ENCODE measurements around the gene DIPK1A. TPM values are rescaled to one million over a fixed set of nuclear protein-coding genes. Genes with fewer than 3 reads are reported as not detected.
A peak's percentile ranks its signal among the peaks of the same experiment; 100 is the strongest.

The DIPK1A gene
- total RNA-seq, 1 experiment from 2014 or later = 4.8 TPM

DNA sequence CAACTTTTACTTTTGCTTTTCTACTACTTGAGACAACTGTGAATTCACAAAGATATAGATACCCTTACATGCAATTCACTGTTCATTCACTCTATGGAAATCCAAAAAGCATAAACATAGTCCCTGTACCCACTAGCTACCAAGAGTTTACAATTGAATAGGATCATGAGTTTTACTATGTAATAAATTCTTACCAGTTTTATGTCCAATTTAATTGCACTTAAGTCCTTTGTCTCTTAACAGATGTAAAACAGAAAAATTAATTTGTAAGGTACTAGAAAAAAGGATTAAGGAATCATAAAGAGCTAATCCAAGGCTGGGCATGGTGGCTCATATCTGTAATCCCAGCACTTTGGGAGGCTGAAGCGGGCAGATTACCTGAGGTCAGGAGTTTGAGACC, 24.4 kb downstream of the DIPK1A start:
- Mint-ChIP-seq H3K9me3 (no peaks in the 10 kb centered on the region), H3K4me3 (no peak overlapping the region), H3K36me3 (no peaks in the 10 kb centered on the region), H3K4me1 (no peaks in the 10 kb centered on the region), H3K27ac (no peak overlapping the region), H3K27me3 (ENCODE audit: low read depth) (no peaks in the 10 kb centered on the region)
- DNase-seq (ENCODE audit: low spot score) (no peak), ATAC-seq (no peak)
- CTCF ChIA-PET = interaction anchor here (1.3 to 1.5 kb wide), 2 partner anchors 23 to 36 kb away, joined by 3 read pairs; no protein-coding TSS in a partner anchor
- TF ChIP-seq ZBTB21 (CRISPR knock-in tag; IDR thresholded peaks at IDR 0.05; ENCODE audit: borderline replicate concordance) = no peak
- TF ChIP-seq, protein P1, sequence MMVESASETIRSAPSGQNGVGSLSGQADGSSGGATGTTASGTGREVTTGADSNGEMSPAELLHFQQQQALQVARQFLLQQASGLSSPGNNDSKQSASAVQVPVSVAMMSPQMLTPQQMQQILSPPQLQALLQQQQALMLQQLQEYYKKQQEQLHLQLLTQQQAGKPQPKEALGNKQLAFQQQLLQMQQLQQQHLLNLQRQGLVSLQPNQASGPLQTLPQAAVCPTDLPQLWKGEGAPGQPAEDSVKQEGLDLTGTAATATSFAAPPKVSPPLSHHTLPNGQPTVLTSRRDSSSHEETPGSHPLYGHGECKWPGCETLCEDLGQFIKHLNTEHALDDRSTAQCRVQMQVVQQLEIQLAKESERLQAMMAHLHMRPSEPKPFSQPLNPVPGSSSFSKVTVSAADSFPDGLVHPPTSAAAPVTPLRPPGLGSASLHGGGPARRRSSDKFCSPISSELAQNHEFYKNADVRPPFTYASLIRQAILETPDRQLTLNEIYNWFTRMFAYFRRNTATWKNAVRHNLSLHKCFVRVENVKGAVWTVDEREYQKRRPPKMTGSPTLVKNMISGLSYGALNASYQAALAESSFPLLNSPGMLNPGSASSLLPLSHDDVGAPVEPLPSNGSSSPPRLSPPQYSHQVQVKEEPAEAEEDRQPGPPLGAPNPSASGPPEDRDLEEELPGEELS (CRISPR knock-in tag; IDR thresholded peaks at IDR 0.05) = no peak
- no peak for TF ChIP-seq TCF7 (CRISPR knock-in tag; IDR thresholded peaks at IDR 0.05; ENCODE audit: low read depth)
- no peak for TF ChIP-seq TEAD1 (CRISPR knock-in tag; IDR thresholded peaks at IDR 0.05)
- TF ChIP-seq, protein P2, sequence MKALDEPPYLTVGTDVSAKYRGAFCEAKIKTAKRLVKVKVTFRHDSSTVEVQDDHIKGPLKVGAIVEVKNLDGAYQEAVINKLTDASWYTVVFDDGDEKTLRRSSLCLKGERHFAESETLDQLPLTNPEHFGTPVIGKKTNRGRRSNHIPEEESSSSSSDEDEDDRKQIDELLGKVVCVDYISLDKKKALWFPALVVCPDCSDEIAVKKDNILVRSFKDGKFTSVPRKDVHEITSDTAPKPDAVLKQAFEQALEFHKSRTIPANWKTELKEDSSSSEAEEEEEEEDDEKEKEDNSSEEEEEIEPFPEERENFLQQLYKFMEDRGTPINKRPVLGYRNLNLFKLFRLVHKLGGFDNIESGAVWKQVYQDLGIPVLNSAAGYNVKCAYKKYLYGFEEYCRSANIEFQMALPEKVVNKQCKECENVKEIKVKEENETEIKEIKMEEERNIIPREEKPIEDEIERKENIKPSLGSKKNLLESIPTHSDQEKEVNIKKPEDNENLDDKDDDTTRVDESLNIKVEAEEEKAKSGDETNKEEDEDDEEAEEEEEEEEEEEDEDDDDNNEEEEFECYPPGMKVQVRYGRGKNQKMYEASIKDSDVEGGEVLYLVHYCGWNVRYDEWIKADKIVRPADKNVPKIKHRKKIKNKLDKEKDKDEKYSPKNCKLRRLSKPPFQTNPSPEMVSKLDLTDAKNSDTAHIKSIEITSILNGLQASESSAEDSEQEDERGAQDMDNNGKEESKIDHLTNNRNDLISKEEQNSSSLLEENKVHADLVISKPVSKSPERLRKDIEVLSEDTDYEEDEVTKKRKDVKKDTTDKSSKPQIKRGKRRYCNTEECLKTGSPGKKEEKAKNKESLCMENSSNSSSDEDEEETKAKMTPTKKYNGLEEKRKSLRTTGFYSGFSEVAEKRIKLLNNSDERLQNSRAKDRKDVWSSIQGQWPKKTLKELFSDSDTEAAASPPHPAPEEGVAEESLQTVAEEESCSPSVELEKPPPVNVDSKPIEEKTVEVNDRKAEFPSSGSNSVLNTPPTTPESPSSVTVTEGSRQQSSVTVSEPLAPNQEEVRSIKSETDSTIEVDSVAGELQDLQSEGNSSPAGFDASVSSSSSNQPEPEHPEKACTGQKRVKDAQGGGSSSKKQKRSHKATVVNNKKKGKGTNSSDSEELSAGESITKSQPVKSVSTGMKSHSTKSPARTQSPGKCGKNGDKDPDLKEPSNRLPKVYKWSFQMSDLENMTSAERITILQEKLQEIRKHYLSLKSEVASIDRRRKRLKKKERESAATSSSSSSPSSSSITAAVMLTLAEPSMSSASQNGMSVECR (CRISPR knock-in tag; IDR thresholded peaks at IDR 0.05; ENCODE audit: borderline replicate concordance) = no peak
- POLR2A ChIA-PET = no interaction called here

DNA sequence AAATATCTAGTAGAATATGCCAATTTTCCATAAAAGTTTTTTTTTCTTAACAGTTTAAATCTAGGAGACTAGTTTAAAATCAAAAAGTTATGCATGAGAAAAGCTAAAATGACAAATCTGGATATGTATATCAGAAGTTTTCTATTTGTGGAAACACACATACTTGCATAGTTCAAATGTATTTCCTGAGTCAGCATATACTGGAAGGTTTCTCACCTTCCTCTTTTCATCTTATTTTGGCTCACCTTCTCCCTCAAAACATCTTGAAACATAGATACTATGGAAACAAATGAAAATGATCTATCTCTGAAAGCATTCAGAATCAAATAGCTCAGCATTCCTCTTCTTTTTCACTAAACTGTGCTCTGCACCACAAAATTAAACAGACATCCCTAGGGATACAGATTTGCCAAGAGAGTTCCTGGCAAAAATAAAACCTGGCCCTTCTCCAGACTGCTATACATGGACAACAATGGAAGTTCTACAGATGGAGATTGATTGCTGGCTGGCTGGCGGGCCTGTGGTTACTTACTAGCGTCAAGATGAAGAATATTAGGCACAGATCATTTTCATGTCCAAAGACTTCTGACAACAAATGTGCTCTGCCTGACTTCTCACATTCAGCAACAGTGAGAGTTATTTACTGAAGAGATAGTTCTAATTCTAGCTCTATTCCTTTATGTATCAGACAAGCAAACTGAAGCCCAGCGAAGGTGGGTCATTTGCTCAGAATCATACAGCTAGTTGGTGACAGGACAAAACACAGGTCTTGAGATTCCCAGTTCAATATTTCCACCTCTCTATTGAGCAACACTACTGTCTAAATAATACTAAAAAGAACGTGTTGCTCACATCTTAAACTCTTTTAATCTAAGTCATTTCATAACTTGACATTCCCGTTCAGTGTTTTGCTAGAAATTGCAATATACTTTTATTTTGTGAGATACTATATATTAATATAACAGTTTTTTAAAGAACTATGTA, 26.6 kb downstream of the DIPK1A start:
- Mint-ChIP-seq H3K4me1 (peaks cover 2% of the 10 kb centered on the region), H3K27ac (0 out of 2 replicates have a peak overlapping the region, but pooled peaks have one; percentile 9), H3K9me3 (no peaks in the 10 kb centered on the region), H3K4me3 (no peak overlapping the region), H3K27me3 (ENCODE audit: low read depth) (no peaks in the 10 kb centered on the region), H3K36me3 (no peaks in the 10 kb centered on the region)
- ATAC-seq (no peak), DNase-seq (ENCODE audit: low spot score) (no peak)
- ChIA-PET CTCF (interaction anchor here (1.1 kb wide), 1 partner anchor 59 kb away, joined by 3 read pairs; no protein-coding TSS in a partner anchor), POLR2A (no interaction called here)
- TF ChIP-seq, protein P3, sequence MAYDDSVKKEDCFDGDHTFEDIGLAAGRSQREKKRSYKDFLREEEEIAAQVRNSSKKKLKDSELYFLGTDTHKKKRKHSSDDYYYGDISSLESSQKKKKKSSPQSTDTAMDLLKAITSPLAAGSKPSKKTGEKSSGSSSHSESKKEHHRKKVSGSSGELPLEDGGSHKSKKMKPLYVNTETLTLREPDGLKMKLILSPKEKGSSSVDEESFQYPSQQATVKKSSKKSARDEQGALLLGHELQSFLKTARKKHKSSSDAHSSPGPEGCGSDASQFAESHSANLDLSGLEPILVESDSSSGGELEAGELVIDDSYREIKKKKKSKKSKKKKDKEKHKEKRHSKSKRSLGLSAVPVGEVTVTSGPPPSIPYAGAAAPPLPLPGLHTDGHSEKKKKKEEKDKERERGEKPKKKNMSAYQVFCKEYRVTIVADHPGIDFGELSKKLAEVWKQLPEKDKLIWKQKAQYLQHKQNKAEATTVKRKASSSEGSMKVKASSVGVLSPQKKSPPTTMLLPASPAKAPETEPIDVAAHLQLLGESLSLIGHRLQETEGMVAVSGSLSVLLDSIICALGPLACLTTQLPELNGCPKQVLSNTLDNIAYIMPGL (CRISPR knock-in tag; IDR thresholded peaks at IDR 0.05) = no peak
- TF ChIP-seq, protein P4, sequence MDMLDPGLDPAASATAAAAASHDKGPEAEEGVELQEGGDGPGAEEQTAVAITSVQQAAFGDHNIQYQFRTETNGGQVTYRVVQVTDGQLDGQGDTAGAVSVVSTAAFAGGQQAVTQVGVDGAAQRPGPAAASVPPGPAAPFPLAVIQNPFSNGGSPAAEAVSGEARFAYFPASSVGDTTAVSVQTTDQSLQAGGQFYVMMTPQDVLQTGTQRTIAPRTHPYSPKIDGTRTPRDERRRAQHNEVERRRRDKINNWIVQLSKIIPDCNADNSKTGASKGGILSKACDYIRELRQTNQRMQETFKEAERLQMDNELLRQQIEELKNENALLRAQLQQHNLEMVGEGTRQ (CRISPR knock-in tag; IDR thresholded peaks at IDR 0.05) = no peak
- no peak for TF ChIP-seq RELA (CRISPR knock-in tag; IDR thresholded peaks at IDR 0.05; ENCODE audit: borderline replicate concordance)
- TF ChIP-seq, protein P1 (CRISPR knock-in tag; IDR thresholded peaks at IDR 0.05) = no peak
- TF ChIP-seq ELF4 (CRISPR knock-in tag; IDR thresholded peaks at IDR 0.05; ENCODE audit: low read depth) = no peak
- TF ChIP-seq, protein P5, sequence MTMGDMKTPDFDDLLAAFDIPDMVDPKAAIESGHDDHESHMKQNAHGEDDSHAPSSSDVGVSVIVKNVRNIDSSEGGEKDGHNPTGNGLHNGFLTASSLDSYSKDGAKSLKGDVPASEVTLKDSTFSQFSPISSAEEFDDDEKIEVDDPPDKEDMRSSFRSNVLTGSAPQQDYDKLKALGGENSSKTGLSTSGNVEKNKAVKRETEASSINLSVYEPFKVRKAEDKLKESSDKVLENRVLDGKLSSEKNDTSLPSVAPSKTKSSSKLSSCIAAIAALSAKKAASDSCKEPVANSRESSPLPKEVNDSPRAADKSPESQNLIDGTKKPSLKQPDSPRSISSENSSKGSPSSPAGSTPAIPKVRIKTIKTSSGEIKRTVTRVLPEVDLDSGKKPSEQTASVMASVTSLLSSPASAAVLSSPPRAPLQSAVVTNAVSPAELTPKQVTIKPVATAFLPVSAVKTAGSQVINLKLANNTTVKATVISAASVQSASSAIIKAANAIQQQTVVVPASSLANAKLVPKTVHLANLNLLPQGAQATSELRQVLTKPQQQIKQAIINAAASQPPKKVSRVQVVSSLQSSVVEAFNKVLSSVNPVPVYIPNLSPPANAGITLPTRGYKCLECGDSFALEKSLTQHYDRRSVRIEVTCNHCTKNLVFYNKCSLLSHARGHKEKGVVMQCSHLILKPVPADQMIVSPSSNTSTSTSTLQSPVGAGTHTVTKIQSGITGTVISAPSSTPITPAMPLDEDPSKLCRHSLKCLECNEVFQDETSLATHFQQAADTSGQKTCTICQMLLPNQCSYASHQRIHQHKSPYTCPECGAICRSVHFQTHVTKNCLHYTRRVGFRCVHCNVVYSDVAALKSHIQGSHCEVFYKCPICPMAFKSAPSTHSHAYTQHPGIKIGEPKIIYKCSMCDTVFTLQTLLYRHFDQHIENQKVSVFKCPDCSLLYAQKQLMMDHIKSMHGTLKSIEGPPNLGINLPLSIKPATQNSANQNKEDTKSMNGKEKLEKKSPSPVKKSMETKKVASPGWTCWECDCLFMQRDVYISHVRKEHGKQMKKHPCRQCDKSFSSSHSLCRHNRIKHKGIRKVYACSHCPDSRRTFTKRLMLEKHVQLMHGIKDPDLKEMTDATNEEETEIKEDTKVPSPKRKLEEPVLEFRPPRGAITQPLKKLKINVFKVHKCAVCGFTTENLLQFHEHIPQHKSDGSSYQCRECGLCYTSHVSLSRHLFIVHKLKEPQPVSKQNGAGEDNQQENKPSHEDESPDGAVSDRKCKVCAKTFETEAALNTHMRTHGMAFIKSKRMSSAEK (CRISPR knock-in tag; IDR thresholded peaks at IDR 0.05; ENCODE audit: borderline replicate concordance) = no peak
- TF ChIP-seq, protein P6, sequence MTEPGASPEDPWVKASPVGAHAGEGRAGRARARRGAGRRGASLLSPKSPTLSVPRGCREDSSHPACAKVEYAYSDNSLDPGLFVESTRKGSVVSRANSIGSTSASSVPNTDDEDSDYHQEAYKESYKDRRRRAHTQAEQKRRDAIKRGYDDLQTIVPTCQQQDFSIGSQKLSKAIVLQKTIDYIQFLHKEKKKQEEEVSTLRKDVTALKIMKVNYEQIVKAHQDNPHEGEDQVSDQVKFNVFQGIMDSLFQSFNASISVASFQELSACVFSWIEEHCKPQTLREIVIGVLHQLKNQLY (CRISPR knock-in tag; IDR thresholded peaks at IDR 0.05) = no peak
- no peak for TF ChIP-seq JUN (CRISPR knock-in tag; IDR thresholded peaks at IDR 0.05)
- TF ChIP-seq RORB (CRISPR knock-in tag; IDR thresholded peaks at IDR 0.05) = no peak
- TF ChIP-seq TEAD1 (CRISPR knock-in tag; IDR thresholded peaks at IDR 0.05) = no peak
- TF ChIP-seq, protein P7, sequence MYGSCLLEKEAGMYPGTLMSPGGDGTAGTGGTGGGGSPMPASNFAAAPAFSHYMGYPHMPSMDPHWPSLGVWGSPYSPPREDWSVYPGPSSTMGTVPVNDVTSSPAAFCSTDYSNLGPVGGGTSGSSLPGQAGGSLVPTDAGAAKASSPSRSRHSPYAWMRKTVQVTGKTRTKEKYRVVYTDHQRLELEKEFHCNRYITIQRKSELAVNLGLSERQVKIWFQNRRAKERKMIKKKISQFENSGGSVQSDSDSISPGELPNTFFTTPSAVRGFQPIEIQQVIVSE (CRISPR knock-in tag; IDR thresholded peaks at IDR 0.05; ENCODE audit: borderline replicate concordance) = no peak
